SK-N-SH (cell line): ENCODE data around the gene TLCD5.

Source experiments
- EZH2phosphoT487 ChIP-seq: fragments of 200-600 bp; sonication (generic); IDR thresholded peaks from 2 replicates; pipeline ENCODE4 v1.6.1; 2017; ENCODE audit warnings: low read depth, mixed run types, mild to moderate bottlenecking, antibody characterized with exemption, moderate library complexity, borderline replicate concordance
- FOXJ3 ChIP-seq: sonication (generic); formaldehyde crosslinking; IDR thresholded peaks from 2 replicates; pipeline ENCODE4 v1.5.1; 2020; ENCODE audit warnings: mild to moderate bottlenecking, missing genetic modification reagents
- GATA2 ChIP-seq: sonication (generic); formaldehyde crosslinking; IDR thresholded peaks from 2 replicates; pipeline ENCODE4 v1.5.0; 2020; ENCODE audit warnings: mild to moderate bottlenecking, missing genetic modification reagents
- POLR2AphosphoS5 ChIP-seq: IDR thresholded peaks from 2 replicates; pipeline ENCODE4 v1.6.1; 2012; ENCODE audit warnings: low read depth, low read length
- REST ChIP-seq: IDR thresholded peaks from 2 replicates; pipeline ENCODE4 v1.6.1; 2012; ENCODE audit warnings: mild to moderate bottlenecking, low read depth, low read length, moderate library complexity
- SIN3A ChIP-seq: IDR thresholded peaks from 2 replicates; pipeline ENCODE4 v1.6.1; 2012; ENCODE audit warnings: low read depth, mild to moderate bottlenecking, low read length, moderate library complexity, borderline replicate concordance
- TCF12 ChIP-seq: IDR thresholded peaks from 2 replicates; pipeline ENCODE4 v1.4.0; 2012
- USF2 ChIP-seq: fragments of 150-350 bp; IDR thresholded peaks from 2 replicates; pipeline ENCODE4 v1.6.1; 2017; ENCODE audit warnings: antibody characterized with exemption, low read length, low read depth, borderline replicate concordance
- TF ChIP-seq, protein P1 (sequence below): IDR thresholded peaks from 2 replicates; pipeline ENCODE4 v1.4.0; 2012; ENCODE audit warnings: low read depth
- TF ChIP-seq, protein P2 (sequence below): fragments of 200-600 bp; sonication (generic); IDR thresholded peaks from 2 replicates; pipeline ENCODE4 v1.6.1; 2017; ENCODE audit warnings: antibody characterized with exemption, mild to moderate bottlenecking, moderate library complexity

- TF ChIP-seq EZH2phosphoT487, result no peak
- TF ChIP-seq, protein P1, sequence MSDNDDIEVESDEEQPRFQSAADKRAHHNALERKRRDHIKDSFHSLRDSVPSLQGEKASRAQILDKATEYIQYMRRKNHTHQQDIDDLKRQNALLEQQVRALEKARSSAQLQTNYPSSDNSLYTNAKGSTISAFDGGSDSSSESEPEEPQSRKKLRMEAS, result no peak
- TF ChIP-seq, protein P2, sequence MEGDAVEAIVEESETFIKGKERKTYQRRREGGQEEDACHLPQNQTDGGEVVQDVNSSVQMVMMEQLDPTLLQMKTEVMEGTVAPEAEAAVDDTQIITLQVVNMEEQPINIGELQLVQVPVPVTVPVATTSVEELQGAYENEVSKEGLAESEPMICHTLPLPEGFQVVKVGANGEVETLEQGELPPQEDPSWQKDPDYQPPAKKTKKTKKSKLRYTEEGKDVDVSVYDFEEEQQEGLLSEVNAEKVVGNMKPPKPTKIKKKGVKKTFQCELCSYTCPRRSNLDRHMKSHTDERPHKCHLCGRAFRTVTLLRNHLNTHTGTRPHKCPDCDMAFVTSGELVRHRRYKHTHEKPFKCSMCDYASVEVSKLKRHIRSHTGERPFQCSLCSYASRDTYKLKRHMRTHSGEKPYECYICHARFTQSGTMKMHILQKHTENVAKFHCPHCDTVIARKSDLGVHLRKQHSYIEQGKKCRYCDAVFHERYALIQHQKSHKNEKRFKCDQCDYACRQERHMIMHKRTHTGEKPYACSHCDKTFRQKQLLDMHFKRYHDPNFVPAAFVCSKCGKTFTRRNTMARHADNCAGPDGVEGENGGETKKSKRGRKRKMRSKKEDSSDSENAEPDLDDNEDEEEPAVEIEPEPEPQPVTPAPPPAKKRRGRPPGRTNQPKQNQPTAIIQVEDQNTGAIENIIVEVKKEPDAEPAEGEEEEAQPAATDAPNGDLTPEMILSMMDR, result no peak
- no peak for TF ChIP-seq POLR2AphosphoS5
- no peak for TF ChIP-seq REST
- no peak for TF ChIP-seq FOXJ3 (CRISPR knock-in tag)
- TF ChIP-seq USF2, result no peak
- TF ChIP-seq GATA2, result no peak
- TF ChIP-seq TCF12, result no peak
- TF ChIP-seq SIN3A, result no peak
Observed at GRCh38 chr11:120288021-120288420, 37.1 kb upstream of the TLCD5 start.
